ENCODE data around the gene MYO15B.
"Not testable (repeated sequence)": the region's sequence is repeated elsewhere in the genome, so short reads cannot be mapped to it uniquely, and the experiment has no call there.

DNA sequence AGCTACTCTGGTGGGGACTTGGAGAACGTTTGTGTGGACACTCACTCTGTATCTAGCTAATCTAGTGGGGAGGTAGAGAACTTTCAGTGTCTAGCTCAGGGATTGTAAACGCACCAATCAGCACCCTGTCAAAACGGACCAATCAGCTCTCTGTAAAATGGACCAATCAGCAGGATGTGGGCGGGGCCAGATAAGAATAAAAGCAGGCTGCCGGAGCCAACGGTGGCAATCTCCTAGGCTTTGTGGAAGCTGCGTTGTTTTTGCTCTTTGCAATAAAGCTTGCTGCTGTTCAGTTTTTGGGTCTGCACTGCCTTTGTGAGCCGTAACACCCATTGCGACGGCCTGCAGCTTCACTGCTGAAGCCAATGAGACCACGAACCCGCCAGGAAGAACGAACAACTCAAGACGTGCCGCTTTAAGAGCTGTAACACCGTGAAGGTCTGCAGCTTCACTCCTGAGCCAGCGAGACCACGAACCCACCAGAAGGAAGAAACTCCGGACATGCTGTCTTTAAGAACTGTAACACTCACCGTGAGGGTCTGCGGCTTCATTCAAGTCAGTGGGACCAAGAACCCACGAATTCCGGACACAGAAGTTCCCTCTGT is 6.4 kb upstream of the MYO15B start:
- TF ChIP-seq, protein P1, sequence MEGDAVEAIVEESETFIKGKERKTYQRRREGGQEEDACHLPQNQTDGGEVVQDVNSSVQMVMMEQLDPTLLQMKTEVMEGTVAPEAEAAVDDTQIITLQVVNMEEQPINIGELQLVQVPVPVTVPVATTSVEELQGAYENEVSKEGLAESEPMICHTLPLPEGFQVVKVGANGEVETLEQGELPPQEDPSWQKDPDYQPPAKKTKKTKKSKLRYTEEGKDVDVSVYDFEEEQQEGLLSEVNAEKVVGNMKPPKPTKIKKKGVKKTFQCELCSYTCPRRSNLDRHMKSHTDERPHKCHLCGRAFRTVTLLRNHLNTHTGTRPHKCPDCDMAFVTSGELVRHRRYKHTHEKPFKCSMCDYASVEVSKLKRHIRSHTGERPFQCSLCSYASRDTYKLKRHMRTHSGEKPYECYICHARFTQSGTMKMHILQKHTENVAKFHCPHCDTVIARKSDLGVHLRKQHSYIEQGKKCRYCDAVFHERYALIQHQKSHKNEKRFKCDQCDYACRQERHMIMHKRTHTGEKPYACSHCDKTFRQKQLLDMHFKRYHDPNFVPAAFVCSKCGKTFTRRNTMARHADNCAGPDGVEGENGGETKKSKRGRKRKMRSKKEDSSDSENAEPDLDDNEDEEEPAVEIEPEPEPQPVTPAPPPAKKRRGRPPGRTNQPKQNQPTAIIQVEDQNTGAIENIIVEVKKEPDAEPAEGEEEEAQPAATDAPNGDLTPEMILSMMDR (conservative IDR thresholded peaks at IDR 0.05; ENCODE audit: low read depth, low read length): not testable (repeated sequence)
- not testable (repeated sequence) for TF ChIP-seq EZH2 (IDR thresholded peaks at IDR 0.05; ENCODE audit: low read length, unreplicated experiment)

Data from PC-3 (cell line).